ENCODE results near the gene ABCA3. TPM values are rescaled to one million over a fixed set of nuclear protein-coding genes. Genes with fewer than 3 reads are reported as not detected.
"Not testable (repeated sequence)": the region's sequence is repeated elsewhere in the genome, so short reads cannot be mapped to it uniquely, and the experiment has no call there.

ABCA3 gene
- polyA plus RNA-seq, 1 donor from 2014 or later = 1.7 TPM

DNA sequence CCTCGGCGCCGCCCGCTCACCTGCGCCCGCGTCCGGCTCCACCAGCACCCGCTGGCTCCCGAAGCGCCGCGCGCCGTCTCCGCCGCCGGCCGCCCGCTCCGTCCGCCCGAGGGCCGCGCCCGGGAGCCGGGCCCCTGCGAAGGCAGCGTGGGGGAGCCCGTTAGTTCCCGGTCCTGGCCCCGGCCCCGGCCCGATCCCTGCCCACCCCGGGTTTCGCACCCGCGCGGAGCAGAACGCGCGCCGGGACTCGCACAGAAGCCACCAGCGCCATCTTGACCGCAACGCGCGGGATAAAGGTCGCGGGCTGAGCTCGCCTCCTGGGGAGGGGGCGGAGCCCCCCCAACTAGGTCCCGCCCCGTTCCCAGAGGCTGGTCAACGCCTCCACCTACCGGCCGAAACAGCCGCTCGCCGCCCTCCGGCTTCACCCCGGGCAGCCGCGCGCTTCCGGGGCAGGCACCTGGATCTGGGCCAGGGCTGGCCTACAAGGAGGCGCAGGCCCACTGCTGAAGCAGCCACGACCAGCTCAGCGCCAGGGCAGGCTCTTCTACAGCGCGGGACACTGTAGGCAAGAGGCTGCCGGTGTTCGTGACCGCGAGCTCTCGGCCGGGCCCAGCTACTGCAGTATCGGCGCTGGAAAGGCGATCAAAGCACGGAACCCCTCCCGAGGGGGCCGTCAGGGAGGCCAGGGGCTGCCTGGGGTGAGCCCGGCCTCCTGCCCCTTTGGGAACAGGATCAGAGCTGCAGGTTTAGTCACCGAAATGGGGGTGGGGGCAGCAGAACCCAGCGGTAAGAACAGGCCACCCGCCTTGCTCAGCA is 89.0 kb downstream of the ABCA3 start, which contains the start of gene ECI1:
Gene ECI1 (minus strand): TSS at position 292 of the 816 bp plus-strand sequence. CDS start 21 bp downstream, at position 271.
- H3K27me3 Mint-ChIP-seq = no peaks in the 10 kb centered on the region
- peak within 1 kb of the TSS; percentile 87 to 92 (median 90) for H3K4me3 Mint-ChIP-seq
- H3K27ac Mint-ChIP-seq = peak within 1 kb of the TSS; percentile 93 to 95 (median 94)
- peaks cover 12 to 15% (median 13%) of the 10 kb centered on the region in 3 donors for H3K4me1 Mint-ChIP-seq
- H3K36me3 Mint-ChIP-seq = no peaks in the 10 kb centered on the region
- no peaks in the 10 kb centered on the region for H3K9me3 Mint-ChIP-seq

DNA sequence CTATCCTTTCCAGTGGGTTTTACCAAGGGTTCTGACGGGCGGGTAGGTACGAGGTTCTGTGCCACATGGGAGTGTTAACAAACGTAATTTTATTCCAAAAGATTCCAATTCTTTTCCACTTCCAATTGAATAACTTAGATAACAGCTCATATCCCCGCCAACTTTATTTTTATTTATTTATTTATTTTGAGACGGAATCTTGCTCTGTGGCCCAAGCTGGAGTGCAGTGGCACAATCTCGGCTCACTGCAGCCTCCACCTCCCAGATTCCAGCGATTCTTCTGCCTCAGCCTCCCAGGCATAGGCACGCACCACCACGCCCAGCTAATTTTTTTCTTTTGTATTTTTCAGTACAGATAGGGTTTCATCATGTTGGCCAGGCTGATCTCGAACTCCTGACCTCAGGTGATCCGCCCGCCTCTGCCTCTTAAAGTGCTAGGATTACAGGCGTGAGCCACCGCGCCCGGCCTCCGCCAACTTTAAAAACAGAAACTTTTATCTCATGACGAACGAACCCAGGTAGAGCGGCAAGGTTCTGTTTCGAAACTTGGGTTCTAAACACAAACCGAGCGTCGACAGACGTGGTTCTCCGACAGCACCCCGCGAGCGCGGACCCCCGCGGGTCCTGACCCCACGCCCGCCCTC is 89.8 kb downstream of the ABCA3 start:
- Mint-ChIP-seq H3K27ac (peak overlapping the region; percentile 91 to 95 (median 94)), H3K27me3 (no peaks in the 10 kb centered on the region), H3K9me3 (no peaks in the 10 kb centered on the region), H3K4me3 (peak overlapping the region; percentile 87 to 92 (median 90)), H3K4me1 (peaks cover 12 to 15% (median 13%) of the 10 kb centered on the region in 3 donors), H3K36me3 (no peaks in the 10 kb centered on the region)

DNA sequence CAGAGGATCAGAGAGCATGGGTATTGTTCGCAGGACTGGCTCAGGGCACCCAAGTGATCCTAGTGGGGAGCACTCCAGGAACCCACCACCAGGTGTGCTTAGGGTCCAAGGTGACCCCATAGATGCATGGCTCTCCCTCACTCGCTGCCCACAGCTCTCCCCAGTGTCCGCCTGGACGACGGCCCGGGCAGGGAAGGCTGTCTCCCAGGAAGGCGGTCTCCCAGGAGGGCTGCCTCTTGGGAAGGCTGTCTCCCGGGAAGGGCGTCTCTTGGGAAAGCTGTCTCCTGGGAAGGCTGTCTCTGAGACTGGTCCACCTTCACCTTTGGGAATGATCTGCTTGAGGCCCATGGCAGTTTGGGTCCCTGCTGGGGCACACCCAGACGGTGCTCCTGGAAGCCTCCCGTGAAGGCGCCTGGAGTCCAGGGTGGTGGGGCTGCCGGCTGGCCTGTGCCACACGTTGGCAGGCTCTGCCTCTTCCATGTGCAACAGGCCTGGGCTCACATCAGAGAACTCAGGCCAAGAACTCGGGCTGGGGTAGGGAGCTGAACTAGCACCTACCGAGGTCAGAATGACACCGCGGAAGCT is 94.1 kb downstream of the ABCA3 start:
- Mint-ChIP-seq H3K27ac (peak overlapping the region in 2 of 3 donors; percentile 10 to 48), H3K36me3 (no peaks in the 10 kb centered on the region)

DNA sequence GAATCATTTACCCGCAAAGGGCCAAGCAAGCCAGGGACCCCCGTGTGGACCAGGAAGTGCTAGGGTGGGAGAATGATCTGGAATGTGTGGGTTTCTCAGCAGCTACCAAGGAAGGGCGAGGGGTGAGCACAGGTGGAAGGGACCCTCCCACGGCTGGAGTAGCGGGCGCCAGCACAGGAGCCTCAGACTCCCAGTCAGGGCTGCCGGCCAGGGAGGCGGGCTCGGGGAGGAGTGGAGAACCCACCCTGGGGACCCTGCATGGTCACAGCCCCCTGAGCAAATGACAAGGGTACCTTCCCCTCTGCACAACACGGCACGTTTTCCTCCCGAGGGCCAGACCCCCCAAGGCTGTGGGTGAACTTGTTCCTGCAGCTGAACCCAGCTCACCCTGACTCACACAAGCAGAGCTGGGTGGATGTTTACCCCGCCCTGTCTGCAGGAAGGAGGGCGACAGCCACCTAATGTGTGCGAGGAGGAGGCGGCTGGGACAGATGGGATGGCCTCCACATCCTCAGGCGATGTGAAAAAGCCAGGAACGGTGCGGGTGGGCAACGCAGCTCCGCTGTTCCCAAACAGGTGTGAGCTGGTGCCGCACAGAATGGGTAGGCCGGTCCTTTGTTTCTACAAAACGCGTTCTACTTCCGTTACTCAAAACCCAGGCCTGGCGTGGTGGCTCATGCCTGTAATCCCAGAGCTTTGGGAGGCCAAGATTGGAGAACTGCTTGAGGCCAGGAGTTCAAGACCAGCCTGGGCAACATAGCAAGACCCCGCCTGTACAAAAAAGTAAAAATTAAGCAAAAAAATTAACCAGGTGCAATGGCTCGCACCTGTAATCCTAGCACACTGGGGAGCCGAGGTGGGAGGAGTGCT is 95.4 kb downstream of the ABCA3 start:
- Mint-ChIP-seq H3K27ac (no peak overlapping the region), H3K36me3 (no peaks in the 10 kb centered on the region), H3K4me3 (no peak overlapping the region), H3K27me3 (no peaks in the 10 kb centered on the region), H3K9me3 (no peaks in the 10 kb centered on the region), H3K4me1 (peaks cover 0 to 1% (median 0%) of the 10 kb centered on the region in 3 donors)

More for the DNA sequence above, 94.1 kb downstream of the ABCA3 start:
- peaks cover 0 to 4% (median 3%) of the 10 kb centered on the region in 3 donors for H3K4me1 Mint-ChIP-seq
- H3K9me3 Mint-ChIP-seq = no peaks in the 10 kb centered on the region
- no peak overlapping the region for H3K4me3 Mint-ChIP-seq
- no peaks in the 10 kb centered on the region for H3K27me3 Mint-ChIP-seq

DNA sequence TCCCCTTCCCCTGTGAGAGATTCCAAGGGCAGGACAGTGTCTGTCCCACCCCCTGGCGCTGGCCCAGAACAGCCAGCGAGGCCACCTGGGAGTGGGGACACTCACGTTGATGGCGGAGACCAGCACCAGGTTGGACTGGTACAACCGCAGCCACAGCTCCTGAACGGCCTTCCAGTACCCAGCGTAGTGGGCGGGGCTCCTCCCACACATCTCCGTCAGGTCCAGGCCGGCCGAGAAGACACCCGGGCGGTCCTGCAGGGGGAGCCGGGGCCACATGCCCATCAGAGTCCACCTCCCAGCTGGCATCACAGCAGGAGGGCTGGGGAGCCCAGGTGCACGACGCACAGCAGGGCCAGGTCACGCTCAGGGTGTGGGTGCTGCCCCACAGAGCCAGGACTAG is 96.2 kb downstream of the ABCA3 start:
- H3K4me3 Mint-ChIP-seq = no peak overlapping the region
- H3K9me3 Mint-ChIP-seq = no peaks in the 10 kb centered on the region

DNA sequence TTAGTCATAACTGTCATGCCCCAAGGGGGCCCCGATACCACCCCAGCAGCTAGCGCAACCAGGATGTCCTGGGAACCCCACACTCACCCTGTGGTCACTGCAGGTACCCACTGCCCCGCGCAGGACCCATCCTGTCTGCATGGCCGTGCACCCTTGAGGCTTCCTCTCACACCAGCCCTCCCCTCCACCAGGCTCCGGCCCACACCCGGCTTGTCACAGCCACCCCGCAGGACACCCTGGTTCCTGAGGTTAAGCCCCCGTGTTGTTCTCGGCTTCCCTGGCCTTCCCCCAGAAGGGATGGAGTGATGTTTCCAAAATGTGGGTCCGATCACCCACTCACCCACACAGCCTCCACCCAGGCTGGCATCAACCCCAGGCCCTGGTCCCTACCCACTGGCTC is 96.7 kb downstream of the ABCA3 start:
- H3K36me3 Mint-ChIP-seq = no peaks in the 10 kb centered on the region
- no peak overlapping the region for H3K4me3 Mint-ChIP-seq
- no peak overlapping the region for H3K27ac Mint-ChIP-seq
- no peaks in the 10 kb centered on the region for H3K9me3 Mint-ChIP-seq
- no peaks in the 10 kb centered on the region for H3K4me1 Mint-ChIP-seq
- no peaks in the 10 kb centered on the region for H3K27me3 Mint-ChIP-seq

More for the DNA sequence above, 96.2 kb downstream of the ABCA3 start:
- no peak overlapping the region for H3K27ac Mint-ChIP-seq
- no peaks in the 10 kb centered on the region for H3K27me3 Mint-ChIP-seq
- no peaks in the 10 kb centered on the region for H3K36me3 Mint-ChIP-seq
- H3K4me1 Mint-ChIP-seq = no peaks in the 10 kb centered on the region

DNA sequence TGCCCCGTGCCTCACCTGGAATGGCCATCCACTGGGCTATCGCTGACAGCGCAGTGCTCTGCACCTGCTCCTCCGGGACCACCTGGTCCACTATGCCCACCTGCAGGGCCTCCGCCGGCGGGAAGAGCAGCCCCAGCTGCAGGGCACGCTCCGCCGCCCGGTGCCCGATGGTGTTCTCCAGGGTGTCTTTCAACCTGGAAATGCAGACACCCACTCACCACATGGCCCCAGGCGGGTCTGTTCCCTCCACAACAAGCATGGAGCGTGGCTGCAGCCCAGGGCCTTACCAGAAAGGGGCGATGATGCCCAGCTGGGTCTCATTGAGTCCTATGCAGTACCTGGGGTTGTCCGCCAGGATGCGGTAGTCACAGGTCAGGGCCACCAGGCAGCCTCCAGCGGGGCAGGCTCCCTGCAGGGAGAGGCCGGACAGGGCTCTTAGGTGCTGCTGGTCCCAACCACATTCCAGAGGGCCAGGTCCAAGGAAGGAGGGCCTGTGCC is 97.4 kb downstream of the ABCA3 start:
- Mint-ChIP-seq H3K36me3 (no peaks in the 10 kb centered on the region), H3K4me3 (no peak overlapping the region), H3K27ac (no peak overlapping the region), H3K27me3 (no peaks in the 10 kb centered on the region), H3K9me3 (no peaks in the 10 kb centered on the region), H3K4me1 (no peaks in the 10 kb centered on the region)

DNA sequence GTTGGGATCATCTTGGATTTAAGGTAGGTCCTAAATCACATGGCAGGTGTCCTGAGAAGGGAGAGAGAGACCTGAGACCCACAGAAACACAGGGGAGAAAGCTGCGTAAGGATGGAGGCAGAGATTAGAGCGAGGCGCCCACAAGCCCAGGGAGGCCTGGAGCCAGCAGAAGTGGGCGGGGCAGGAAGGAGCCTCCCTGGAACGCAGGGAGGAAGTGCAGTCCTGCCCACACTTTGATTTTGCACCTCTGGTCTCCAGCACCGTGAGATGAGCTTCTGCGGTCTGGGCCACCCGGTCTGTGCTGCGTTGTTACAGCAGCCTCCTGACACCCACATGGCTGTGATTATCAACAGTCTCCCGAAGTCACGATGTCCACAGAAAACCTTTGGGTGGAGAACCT is 97.9 kb downstream of the ABCA3 start:
- Mint-ChIP-seq H3K4me1 (no peaks in the 10 kb centered on the region), H3K27me3 (peaks cover 1% of the 10 kb centered on the region), H3K36me3 (no peaks in the 10 kb centered on the region), H3K4me3 (no peak overlapping the region), H3K27ac (peak overlapping the region in 2 of 3 donors; percentile 67 to 78), H3K9me3 (no peaks in the 10 kb centered on the region)

DNA sequence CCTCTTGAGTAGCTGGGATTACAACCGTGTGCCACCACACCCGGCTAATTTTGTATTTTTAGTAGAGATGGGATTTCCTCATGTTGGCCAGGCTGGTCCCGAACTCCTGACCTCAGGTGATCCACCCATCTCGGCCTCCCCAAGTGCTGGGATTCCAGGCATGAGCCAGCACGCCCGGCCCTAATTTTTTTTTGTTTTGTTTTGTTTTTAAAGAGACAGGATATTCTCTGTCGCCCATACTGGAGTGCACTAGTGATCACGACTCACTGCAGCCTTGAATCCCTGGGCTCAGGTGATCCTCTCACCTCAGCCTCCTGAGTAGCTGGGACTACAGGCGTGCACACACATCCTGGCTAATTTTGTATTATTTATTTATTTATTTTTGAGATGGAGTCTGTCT is 100.2 kb downstream of the ABCA3 start:
- H3K4me1 Mint-ChIP-seq = not testable (repeated sequence)

DNA sequence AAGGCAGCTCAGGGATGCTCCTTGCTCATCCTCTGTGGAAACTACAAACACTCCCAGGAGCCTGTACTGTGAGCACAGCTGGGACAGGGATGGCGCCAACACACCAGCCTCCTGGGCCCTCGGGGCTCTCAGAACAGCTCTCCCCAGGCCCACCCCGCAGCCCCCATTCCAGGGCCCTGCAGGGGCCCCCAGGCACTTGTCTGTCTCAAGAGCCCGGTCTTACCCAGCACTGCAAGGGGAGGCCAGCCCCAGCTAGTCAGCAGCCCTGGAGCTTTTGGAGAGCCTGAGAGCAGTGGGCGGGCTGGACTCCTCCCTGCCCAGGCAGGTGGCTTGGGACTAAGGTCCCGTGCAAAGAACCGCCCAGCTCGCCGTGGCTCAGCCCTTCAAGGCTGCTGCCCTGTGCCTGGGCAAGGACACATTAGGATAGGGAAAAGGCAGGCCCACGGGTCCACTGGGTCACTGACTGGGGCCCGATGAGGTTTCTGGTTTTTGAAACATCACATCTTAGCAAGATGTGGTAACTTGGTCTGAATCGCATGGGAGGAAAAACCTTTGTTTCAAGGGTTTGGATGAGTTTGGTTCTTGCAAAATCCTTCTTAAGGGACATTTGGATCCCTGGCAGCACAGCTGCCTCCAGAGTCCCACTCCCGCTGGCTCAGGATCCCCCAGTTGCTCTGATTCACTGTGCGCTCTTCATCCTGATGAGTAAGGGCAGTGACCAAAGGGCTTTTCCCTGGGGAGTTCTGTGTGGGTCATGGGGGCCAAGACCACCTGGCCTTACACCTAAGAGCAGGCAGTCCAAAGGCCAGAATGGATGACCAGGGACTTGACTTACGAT is 101.5 kb downstream of the ABCA3 start:
- H3K36me3 Mint-ChIP-seq = peaks cover 2% of the 10 kb centered on the region
- H3K27ac Mint-ChIP-seq = peak overlapping the region in 1 of 3 donors; percentile 28
- peak overlapping the region in 1 of 4 donors; percentile 52 for H3K4me3 Mint-ChIP-seq
- no peaks in the 10 kb centered on the region for H3K4me1 Mint-ChIP-seq
- no peaks in the 10 kb centered on the region for H3K9me3 Mint-ChIP-seq
- peaks cover 7% of the 10 kb centered on the region for H3K27me3 Mint-ChIP-seq

More for the DNA sequence above, 100.2 kb downstream of the ABCA3 start:
- not testable (repeated sequence) for H3K36me3 Mint-ChIP-seq, H3K27me3 Mint-ChIP-seq, H3K4me3 Mint-ChIP-seq, H3K9me3 Mint-ChIP-seq
- H3K27ac Mint-ChIP-seq = peak overlapping the region in 1 of 3 donors; percentile 28

DNA sequence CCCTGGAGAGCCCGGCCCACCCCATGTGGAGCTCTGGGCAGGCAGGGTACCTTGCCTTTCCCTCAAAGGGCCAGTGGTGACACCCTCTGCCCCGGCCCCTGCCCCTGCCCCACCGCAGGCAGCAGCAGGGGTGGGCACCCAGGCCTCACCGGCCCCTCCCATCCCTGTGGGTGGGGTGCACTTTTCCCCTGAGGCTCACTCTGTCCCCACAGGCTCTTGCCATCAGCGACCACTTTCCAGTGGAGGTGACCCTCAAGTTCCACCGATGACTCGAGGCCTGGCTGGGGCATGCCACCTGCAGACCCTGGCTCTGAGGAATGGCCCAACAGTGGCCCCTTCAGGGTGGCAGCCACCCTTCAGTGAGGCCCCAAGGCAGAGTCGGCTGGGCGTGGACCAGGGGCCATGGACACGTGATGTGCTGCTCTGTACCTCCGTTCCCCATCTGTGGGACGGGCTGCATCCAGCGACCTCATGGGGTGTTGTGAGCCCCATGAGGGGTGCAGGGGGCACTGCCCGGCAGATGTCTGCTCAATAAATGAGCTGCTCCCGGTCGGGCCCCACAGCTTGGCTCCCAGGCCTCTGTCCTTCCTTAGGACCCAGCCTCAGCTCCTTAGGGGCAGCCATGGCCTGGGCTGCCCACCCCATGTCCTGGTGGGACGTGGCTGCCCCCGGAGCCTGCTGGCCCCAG is 102.2 kb downstream of the ABCA3 start:
- H3K4me1 Mint-ChIP-seq = no peaks in the 10 kb centered on the region
- no peak overlapping the region for H3K27ac Mint-ChIP-seq
- H3K9me3 Mint-ChIP-seq = no peaks in the 10 kb centered on the region
- peaks cover 2% of the 10 kb centered on the region for H3K36me3 Mint-ChIP-seq
- H3K4me3 Mint-ChIP-seq = no peak overlapping the region
- peaks cover 7% of the 10 kb centered on the region for H3K27me3 Mint-ChIP-seq

DNA sequence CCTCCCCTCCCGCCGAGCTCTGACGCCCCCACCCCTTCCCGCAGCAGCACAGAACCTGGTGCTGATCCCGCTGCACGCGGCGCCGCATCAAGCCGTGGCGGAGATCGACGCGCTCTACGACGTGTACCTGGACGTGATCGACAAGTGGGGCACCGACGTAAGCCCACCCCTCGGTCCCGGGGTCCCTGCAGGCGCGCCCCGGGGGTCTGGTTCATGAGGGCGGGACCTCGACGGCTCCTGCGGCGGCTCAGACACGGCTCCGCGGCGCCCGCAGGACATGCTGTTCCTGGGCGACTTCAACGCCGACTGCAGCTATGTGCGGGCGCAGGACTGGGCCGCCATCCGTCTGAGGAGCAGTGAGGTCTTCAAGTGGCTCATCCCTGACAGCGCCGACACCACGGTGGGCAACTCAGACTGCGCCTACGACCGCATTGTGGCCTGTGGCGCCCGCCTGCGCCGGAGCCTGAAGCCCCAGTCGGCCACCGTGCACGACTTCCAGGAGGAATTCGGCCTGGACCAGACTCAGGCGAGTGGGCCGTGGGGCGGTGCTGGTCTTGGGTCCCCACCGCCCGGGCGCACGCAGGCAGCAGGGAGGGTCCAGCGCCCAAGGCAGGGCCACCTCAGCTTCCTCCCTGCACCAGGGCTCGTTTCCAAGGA is 102.9 kb downstream of the ABCA3 start:
- Mint-ChIP-seq H3K27me3 (peaks cover 7% of the 10 kb centered on the region), H3K9me3 (no peaks in the 10 kb centered on the region), H3K27ac (no peak overlapping the region), H3K4me1 (no peaks in the 10 kb centered on the region), H3K4me3 (no peak overlapping the region), H3K36me3 (peaks cover 2% of the 10 kb centered on the region)

DNA sequence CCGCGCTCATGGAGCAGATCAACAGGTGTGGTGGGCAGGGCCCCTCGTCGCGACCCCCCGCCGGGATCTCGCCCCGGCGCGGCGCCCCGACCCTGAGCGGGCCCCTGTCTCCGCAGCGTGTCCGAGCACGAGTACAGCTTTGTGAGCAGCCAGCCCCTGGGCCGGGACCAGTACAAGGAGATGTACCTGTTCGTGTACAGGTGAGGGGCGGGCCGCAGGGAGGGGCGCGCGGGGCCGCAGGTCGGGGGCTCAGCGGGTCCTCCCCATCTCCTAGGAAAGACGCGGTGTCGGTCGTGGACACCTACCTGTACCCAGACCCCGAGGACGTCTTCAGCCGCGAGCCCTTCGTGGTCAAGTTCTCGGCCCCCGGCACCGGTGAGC is 103.4 kb downstream of the ABCA3 start:
- H3K4me3 Mint-ChIP-seq = no peak overlapping the region
- no peaks in the 10 kb centered on the region for H3K9me3 Mint-ChIP-seq
- peaks cover 7% of the 10 kb centered on the region for H3K27me3 Mint-ChIP-seq
- peaks cover 2% of the 10 kb centered on the region for H3K36me3 Mint-ChIP-seq
- H3K4me1 Mint-ChIP-seq = no peaks in the 10 kb centered on the region
- H3K27ac Mint-ChIP-seq = no peak overlapping the region
